NCI-H146 (cell line): ENCODE data around the gene DLGAP3.
"Not testable (repeated sequence)": the region's sequence is repeated elsewhere in the genome, so short reads cannot be mapped to it uniquely, and the experiment has no call there.

Source experiments
- DNase-seq: peaks from one replicate; lab custom pipeline; 2025; lab: John Stamatoyannopoulos, UW

Gene DLGAP3, protein sequence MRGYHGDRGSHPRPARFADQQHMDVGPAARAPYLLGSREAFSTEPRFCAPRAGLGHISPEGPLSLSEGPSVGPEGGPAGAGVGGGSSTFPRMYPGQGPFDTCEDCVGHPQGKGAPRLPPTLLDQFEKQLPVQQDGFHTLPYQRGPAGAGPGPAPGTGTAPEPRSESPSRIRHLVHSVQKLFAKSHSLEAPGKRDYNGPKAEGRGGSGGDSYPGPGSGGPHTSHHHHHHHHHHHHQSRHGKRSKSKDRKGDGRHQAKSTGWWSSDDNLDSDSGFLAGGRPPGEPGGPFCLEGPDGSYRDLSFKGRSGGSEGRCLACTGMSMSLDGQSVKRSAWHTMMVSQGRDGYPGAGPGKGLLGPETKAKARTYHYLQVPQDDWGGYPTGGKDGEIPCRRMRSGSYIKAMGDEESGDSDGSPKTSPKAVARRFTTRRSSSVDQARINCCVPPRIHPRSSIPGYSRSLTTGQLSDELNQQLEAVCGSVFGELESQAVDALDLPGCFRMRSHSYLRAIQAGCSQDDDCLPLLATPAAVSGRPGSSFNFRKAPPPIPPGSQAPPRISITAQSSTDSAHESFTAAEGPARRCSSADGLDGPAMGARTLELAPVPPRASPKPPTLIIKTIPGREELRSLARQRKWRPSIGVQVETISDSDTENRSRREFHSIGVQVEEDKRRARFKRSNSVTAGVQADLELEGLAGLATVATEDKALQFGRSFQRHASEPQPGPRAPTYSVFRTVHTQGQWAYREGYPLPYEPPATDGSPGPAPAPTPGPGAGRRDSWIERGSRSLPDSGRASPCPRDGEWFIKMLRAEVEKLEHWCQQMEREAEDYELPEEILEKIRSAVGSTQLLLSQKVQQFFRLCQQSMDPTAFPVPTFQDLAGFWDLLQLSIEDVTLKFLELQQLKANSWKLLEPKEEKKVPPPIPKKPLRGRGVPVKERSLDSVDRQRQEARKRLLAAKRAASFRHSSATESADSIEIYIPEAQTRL

DNA sequence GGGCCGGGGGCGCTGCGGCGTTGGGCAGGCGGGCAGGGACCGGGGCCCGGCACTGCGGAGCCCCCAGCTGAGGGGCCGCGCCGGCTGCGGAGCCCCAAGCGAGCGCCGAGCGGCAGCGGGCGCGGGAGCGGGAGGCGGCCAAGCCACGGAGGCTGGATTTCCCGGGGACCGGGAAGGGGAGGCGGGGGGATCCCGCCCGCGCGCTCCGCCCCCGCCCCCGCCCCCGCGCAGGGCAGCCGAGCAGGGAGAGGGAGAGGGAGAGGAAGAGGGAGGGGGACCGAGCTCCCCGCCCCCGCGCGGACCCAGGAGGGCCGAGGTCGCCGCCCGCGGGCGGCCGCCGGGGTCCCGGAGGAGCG lies at the start of gene DLGAP3:
Gene DLGAP3 (minus strand): TSS at position 154 of the 356 bp plus-strand sequence. CDS start 24,267 bp downstream, outside the sequence.
- peak; percentile 59 for DNase-seq

DNA sequence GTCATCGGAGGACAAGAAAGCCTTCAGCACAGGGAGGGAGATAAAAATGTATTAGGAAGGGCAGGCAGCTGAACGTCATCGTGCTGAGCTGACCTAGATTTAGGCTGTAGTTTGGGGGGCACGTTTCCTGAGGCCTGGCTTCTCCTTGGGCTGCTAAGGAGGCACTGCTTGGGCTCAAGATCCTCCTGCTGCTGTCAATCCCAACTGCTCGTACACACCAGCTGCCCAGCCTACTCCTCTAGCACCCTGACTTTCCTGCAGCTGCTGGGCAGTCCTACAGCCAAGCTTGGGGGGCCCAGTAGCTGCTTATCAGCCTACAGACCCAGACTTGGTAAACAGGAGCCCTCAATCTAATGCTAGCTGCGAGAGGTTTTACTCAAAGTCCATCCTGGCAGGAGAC lies 49.5 kb upstream of the DLGAP3 start:
- DNase-seq = no peak

GRCh38 chr1:34977858-34978257 lies 48.4 kb upstream of the DLGAP3 start:
- DNase-seq = no peak

DNA sequence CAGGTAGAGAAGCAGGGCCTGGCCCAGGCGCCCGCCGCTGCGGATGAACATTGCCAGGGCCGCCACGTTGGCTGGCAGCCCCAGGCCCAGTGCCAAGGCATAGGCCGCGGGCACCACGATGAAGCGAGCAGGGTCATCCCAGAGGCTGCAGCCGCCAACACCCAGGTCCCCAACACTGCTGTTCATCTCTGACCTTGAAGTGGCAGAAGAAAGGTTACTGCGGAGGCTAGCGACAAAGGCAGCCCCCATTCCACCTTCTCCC lies 47.7 kb upstream of the DLGAP3 start:
- DNase-seq = no peak

GRCh38 chr1:34976384-34977209 lies 47.1 kb upstream of the DLGAP3 start:
- no peak for DNase-seq

GRCh38 chr1:34975771-34976170 lies 46.3 kb upstream of the DLGAP3 start:
- DNase-seq = no peak

DNA sequence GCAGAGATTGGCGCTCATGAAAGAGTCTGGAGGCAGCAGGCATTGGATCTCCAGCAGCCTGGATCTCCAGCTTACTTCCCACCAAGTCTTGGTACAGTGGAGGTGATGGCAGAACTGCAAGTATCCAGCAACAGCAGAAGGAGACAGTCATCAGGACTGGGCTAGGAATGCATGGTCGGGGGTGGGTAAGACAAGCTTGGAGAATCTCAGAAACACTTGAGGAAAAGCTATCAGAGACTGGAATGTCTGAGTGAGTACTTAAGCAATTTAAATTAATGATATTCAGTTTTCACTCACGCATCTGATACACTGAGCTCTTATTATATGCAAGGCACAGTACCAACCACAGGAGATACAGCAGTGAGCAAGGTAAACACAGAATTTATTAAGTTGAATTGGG lies 45.9 kb upstream of the DLGAP3 start:
- DNase-seq = no peak

DNA sequence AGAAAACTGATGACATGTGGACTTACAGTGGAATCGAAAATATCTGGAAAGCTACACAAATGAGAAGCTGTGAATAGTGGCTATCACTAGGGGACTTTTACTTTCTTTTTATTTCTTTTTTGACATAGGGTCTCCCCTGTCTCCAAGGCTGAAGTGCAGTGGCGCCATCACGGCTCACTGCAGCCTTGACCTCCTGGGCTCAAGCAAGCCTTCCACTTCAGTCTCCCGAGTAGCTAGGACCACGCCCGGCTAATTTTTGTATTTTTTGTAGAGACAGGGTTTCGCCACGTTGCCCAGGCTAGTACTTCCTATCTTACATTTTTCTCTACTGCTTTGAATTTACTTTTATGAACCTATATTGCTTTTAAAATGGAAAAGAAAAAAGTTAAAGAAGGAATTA lies 45.2 kb upstream of the DLGAP3 start:
- DNase-seq = no peak

- no peak for DNase-seq
Observed at GRCh38 chr1:34973326-34973725, 43.9 kb upstream of the DLGAP3 start.

- peak; percentile 68 for DNase-seq
Observed at GRCh38 chr1:34970829-34971228, 41.4 kb upstream of the DLGAP3 start.

DNA sequence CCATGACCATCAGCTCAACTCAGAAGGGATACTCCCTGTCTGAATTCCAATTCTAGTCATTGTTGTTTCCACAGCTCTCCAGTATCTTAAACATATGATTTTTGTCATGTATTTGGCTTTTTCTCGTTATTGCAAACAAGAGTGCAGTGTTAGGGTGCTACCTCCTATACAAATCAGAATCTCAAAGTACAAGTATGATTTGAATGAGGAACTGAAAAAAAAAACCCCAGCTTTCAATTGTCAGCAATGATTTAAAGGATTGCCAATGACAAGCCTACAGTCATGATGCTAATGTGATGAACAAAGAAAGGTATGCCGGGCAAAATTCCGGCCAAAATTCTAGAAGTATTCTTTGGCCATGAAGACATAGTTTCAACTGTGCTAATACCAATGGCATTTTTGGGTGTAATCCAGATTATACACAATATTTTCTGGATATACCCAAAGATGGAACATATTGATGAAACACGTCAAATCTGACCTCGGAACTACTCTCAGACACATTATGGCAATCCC lies 40.8 kb upstream of the DLGAP3 start:
- DNase-seq = no peak

DNA sequence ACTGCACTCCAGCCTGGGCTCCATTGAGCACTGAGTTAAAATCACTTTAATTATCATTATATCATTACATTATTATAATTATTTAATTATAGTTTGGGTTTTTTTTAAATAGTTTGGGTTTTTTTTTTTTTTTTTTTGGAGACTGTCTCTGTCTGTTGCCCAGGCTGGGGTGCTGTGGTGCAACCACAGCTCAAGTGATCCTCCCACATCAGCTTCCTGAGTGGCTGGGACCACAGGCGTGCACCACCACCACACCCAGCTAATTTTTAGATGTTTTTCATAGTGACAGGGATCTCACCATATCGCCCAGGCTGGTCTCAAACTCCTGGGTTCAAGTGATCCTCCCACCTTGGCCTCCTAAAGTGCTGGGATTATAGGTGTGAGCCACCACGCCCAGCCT lies 38.8 kb upstream of the DLGAP3 start:
- DNase-seq = not testable (repeated sequence)

- not testable (repeated sequence) for DNase-seq
Observed at GRCh38 chr1:34967672-34968071, 38.2 kb upstream of the DLGAP3 start.

GRCh38 chr1:34965597-34965996 lies 36.1 kb upstream of the DLGAP3 start:
- no peak for DNase-seq

GRCh38 chr1:34950428-34950827 lies 21.0 kb upstream of the DLGAP3 start:
- no peak for DNase-seq

- not testable (repeated sequence) for DNase-seq
Observed at GRCh38 chr1:34948739-34949138, 19.3 kb upstream of the DLGAP3 start.

DNA sequence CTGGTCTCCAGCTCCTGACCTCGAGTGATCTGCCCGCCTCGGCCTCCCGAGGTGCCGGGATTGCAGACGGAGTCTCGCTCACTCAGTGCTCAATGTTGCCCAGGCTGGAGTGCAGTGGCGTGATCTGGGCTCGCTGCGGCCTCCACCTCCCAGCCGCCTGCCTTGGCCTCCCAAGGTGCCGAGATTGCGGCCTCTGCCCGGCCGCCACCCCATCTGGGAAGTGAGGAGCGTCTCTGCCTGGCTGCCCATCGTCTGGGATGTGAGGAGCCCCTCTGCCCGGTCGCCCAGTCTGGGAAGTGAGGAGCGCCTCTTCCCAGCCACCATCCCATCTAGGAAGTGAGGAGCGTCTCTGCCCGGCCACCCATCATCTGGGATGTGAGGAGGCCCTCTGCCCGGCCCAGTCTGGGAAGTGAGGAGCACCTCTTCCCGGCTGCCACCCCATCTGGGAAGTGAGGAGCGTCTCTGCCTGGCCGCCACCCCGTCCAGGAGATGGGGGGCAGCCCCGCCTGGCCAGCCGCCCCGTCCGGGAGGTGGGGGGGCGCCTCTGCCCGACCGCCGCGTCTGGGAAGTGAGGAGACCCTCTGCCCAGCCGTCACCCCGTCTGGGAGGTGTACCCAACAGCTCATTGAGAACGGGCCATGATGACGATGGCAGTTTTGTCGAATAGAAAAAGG lies 18.3 kb upstream of the DLGAP3 start:
- not testable (repeated sequence) for DNase-seq

GRCh38 chr1:34946211-34946610 lies 16.8 kb upstream of the DLGAP3 start:
- no peak for DNase-seq

GRCh38 chr1:34941798-34942197 lies 12.3 kb upstream of the DLGAP3 start:
- DNase-seq = not testable (repeated sequence)

GRCh38 chr1:34930702-34931071 lies 1.2 kb upstream of the DLGAP3 start:
- DNase-seq = no peak

DNA sequence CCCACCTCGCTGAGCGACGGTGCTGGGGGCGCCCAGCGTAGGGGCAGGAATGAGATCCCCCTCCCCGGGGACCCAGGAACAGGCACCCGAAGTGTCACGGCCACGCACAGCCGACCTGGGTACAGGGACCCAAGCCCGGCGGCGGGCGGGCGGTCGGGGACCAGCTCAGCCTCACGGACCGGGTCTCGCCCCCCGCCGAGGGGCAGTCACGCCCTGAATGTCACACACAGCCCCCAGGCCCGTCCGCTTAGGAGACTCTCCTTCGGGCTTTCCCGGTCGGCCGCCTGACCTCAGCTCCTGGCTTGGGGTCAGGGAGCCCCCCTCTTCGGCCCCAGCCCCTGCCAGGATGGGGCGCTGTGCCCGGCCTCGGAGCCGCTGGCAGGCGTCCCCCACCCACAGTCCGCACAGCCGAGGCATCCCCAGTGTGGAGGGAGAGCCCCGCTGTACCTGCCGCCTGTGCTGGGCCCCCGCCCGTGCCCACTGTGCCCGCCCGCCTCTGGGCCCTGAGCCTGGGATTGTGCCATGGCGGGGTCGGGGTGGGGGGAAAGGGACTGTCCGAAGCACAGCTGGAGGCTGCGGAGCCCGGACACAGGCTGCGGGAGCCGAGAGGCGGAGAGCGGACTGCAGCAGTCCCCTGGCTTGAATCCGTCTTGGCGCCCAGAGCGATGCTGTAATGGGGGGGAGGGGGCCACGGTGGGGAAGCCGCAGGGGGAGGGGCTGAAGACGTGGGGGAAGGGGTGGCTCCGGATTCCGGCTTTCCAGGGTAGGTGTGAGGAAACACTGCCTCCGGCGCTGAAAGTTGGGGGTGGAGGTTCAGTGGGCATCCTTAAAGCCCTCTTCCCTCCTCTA lies 627 bp upstream of the DLGAP3 start:
- DNase-seq = peak; percentile 50
